HUES64 (cell line): ENCODE measurements around the gene SECISBP2.

Experiments
- H3K27ac ChIP-seq: 2 replicates; pipeline ENCODE4 v1.7.0; 2013; ENCODE audit warnings: low read depth, low read length, inconsistent platforms
- H3K27me3 ChIP-seq: 2 replicates; pipeline ENCODE4 v1.6.1; 2013; ENCODE audit warnings: mild to moderate bottlenecking, low read length; ENCODE audit not compliant: insufficient read depth
- H3K36me3 ChIP-seq: 2 replicates; pipeline ENCODE4 v1.6.1; 2013; ENCODE audit warnings: mild to moderate bottlenecking, low read length; ENCODE audit not compliant: insufficient read depth
- H3K4me1 ChIP-seq: 2 replicates; pipeline ENCODE4 v1.6.1; 2013; ENCODE audit warnings: mild to moderate bottlenecking, low read length, moderate library complexity; ENCODE audit not compliant: insufficient read depth
- H3K4me3 ChIP-seq: 2 replicates; pipeline ENCODE4 v1.5.1; 2013; ENCODE audit warnings: mild to moderate bottlenecking, low read length, moderate library complexity
- H3K9ac ChIP-seq: 2 replicates; pipeline ENCODE4 v1.6.1; 2013; ENCODE audit warnings: mild to moderate bottlenecking, low read depth, low read length
- H3K9me3 ChIP-seq: 2 replicates; pipeline ENCODE4 v1.6.1; 2013; ENCODE audit warnings: low read depth, low read length; ENCODE audit not compliant: insufficient read depth
- WGBS: fragments of 150-250, 120-280 bp; methylation state at CpG from one replicate; pipeline ENCODE4 v1.1.7; 2013; ENCODE audit warnings: missing lambda C conversion rate; 5-methylcytosine and 5-hydroxymethylcytosine counted together

Gene SECISBP2

DNA sequence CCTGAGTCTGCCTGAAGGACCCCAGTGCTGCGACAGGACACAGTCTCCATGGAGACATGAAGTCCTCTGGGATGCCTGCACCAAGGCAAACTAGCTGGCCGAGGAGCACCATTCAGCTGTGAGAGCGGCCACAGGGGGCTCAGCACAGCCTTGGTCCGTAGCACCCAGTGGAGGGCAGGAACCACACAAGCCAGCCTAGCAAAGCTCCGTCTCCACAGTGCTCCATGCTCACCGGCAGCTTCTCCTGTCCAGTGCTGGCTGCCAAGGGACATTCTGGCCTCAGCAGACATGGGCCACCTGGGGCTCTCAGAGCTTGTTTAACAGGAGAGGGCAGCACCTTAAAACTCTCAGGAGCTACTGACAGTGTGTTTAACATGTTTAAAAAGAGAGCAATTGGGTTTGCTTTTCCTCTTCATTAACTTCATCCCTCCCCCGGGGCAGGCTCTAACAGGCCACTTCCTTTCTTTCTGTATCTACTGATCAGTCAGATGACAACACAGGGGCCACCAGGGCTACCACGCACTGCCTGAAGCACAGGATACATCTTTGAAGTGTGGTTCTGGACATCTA lies 57.0 kb downstream of the SECISBP2 start:
- Histone ChIP-seq H3K4me1 (peaks cover 2% of the 10 kb centered on the region; the same call in 1 of the 2 replicates), H3K4me3 (no peak overlapping the region), H3K36me3 (peaks cover 22% of the 10 kb centered on the region), H3K9ac (no peak overlapping the region), H3K27me3 (no peaks in the 10 kb centered on the region), H3K27ac (no peak overlapping the region), H3K9me3 (no peaks in the 10 kb centered on the region)
- 87% methylated on average over 8 of the region's 8 CpGs for WGBS

DNA sequence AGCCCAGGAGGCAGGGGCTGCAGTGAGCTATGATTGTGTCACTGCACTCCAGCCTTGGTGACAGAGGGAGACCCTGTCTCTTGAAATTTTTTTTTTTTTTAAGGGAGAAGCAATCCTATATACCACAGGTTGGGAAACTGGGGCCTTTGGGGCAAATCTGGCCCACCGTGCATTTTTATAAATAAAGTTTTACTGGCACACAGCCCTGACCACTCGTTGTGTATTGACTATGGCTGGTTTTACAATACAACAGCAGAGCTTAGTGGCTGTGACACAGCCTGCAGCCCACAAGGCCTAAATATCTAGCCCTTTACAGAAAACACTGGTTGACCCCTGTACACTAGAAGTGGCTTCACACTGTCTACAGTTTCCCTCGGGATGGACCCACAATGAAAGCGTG lies 58.0 kb downstream of the SECISBP2 start:
- 98% methylated on average over 4 of the region's 4 CpGs for WGBS
- no peak overlapping the region for H3K27ac ChIP-seq

DNA sequence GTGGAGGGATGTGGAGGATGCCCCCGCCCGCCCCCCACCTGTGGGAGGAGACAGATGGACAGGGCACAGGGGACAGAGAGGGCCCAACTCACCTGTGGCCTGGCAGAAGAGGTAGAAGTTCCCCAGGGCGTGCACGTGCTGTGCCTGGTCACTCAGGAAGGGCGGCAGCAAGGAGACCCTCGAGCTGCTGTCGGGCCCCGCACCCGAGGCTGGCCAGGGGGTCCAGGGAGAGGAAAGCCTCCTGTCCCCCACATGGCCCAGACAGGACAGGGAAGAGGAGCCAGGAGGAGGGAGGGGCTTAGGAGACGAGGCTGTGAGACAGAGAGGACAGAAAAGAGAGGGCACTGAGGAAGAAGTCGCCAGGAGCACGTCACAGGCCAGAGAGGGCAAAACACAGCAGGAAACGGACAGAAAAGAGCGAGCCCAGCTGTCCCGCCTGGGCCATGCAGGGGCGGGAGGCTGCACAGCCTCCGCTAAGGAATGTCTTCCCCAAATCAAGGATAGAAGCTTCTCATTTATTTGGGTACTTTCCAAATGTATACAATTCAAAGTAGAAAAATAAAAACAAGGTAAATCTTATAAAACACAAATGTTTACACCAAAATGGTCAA lies 58.5 kb downstream of the SECISBP2 start:
- Histone ChIP-seq H3K36me3 (peaks cover 35% of the 10 kb centered on the region), H3K4me3 (no peak overlapping the region), H3K9ac (no peak overlapping the region), H3K9me3 (no peaks in the 10 kb centered on the region), H3K4me1 (peaks cover 2% of the 10 kb centered on the region; the same call in 1 of the 2 replicates), H3K27ac (no peak overlapping the region), H3K27me3 (no peaks in the 10 kb centered on the region)
- 96% methylated on average over 17 of the region's 17 CpGs for WGBS

More for the DNA sequence above, 58.0 kb downstream of the SECISBP2 start:
- peaks cover 30% of the 10 kb centered on the region for H3K36me3 ChIP-seq
- no peaks in the 10 kb centered on the region for H3K9me3 ChIP-seq
- no peak overlapping the region for H3K4me3 ChIP-seq
- peaks cover 2% of the 10 kb centered on the region; the same call in 1 of the 2 replicates for H3K4me1 ChIP-seq
- H3K9ac ChIP-seq = no peak overlapping the region
- H3K27me3 ChIP-seq = no peaks in the 10 kb centered on the region

DNA sequence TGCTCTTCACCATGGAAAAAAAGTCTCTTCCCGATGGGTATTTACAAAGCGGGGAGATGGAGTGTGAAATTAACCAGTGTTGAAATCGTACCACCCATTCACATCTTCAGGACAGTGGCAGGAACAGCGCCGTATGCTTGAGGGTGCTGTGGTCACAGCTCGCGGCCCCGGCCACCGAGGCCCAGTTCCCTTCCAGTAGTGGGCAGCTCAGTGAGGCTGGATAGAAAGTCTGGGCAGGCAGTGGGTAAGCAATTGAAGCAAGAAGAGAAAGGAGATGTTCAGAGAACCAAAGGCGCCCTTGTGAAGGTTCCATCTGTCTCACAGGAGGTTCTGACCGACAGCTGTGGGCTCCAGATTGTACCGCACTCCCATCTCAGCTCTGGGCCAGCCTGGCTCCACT lies 59.1 kb downstream of the SECISBP2 start:
- no peak overlapping the region for H3K9ac ChIP-seq
- no peak overlapping the region for H3K4me3 ChIP-seq
- H3K4me1 ChIP-seq = peaks cover 2% of the 10 kb centered on the region; the same call in 1 of the 2 replicates
- H3K27me3 ChIP-seq = no peaks in the 10 kb centered on the region
- peaks cover 39% of the 10 kb centered on the region for H3K36me3 ChIP-seq
- H3K9me3 ChIP-seq = no peaks in the 10 kb centered on the region
- WGBS = 98% methylated on average over 12 of the region's 12 CpGs
- H3K27ac ChIP-seq = no peak overlapping the region

DNA sequence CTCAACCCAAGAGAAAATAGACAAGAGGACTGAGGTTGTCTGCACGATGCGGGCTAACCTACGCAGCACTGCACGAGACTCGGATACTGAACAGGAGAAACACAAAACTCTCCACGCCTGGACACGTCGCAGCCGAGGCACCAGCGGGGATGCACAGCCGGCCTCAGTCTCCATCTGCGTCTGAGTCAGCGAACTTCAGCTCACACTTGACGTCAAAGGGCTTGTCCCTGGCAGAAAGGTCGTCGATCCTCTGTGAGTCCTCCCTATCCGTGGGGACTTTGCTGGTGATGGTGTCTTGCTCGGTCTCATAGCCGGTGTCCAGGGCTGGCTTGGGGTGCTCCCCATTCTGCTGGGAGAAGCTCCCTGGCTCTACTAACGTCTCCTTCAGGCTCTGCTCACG lies 60.2 kb downstream of the SECISBP2 start:
- Histone ChIP-seq H3K27me3 (no peaks in the 10 kb centered on the region), H3K4me3 (no peak overlapping the region), H3K9ac (no peak overlapping the region), H3K4me1 (peaks cover 2% of the 10 kb centered on the region; the same call in 1 of the 2 replicates), H3K9me3 (no peaks in the 10 kb centered on the region), H3K27ac (no peak overlapping the region), H3K36me3 (peaks cover 44% of the 10 kb centered on the region)
- WGBS = 95% methylated on average over 21 of the region's 21 CpGs

GRCh38 chr9:89379031-89379430 lies 60.7 kb downstream of the SECISBP2 start:
- Histone ChIP-seq H3K4me1 (peaks cover 2% of the 10 kb centered on the region; the same call in 1 of the 2 replicates), H3K9ac (no peak overlapping the region), H3K27ac (no peak overlapping the region), H3K9me3 (no peaks in the 10 kb centered on the region), H3K27me3 (no peaks in the 10 kb centered on the region), H3K36me3 (peaks cover 48% of the 10 kb centered on the region), H3K4me3 (no peak overlapping the region)
- 95% methylated on average over 14 of the region's 14 CpGs for WGBS

DNA sequence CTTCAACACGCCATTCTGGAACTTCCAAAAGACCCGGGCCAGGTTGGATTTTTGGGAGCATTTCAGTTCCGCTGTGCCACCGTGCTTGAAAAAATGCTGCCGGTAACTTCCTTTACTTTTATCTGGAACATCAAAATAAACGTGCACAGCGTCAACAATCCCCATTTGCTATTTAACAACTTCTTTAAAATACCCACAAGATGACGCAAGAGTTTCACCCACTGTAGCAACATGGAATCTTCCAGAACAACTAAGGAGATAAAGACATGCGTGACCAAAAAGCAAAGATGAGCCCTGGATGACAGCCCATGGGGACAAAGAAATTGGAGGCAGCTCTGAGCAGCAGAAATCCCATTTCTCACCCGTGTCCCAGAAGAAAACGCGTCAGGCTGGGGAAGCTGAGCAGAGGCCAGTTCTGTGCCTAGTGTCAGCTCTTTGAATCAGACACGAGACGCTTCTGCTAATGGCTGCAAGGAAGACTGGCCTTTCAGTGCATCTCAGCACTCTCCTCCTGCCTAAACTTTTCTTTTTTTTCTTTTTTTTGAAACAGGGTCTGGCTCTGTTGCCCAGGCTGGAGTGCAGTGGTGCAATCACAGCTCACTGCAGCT lies 61.3 kb downstream of the SECISBP2 start:
- H3K4me3 ChIP-seq = no peak overlapping the region
- H3K9ac ChIP-seq = no peak overlapping the region
- no peaks in the 10 kb centered on the region for H3K27me3 ChIP-seq
- no peak overlapping the region for H3K27ac ChIP-seq
- peaks cover 54% of the 10 kb centered on the region for H3K36me3 ChIP-seq
- peaks cover 2% of the 10 kb centered on the region; the same call in 1 of the 2 replicates for H3K4me1 ChIP-seq
- no peaks in the 10 kb centered on the region for H3K9me3 ChIP-seq
- WGBS = 95% methylated on average over 14 of the region's 14 CpGs

- no peaks in the 10 kb centered on the region for H3K9me3 ChIP-seq
- H3K4me1 ChIP-seq = peaks cover under 1% of the 10 kb centered on the region; the same call in 1 of the 2 replicates
- no peak overlapping the region for H3K27ac ChIP-seq
- peaks cover 62% of the 10 kb centered on the region for H3K36me3 ChIP-seq
- H3K27me3 ChIP-seq = no peaks in the 10 kb centered on the region
- no peak overlapping the region for H3K9ac ChIP-seq
- WGBS = 96% methylated on average over 26 of the region's 26 CpGs
- H3K4me3 ChIP-seq = no peak overlapping the region
Observed at GRCh38 chr9:89380437-89381307, 62.4 kb downstream of the SECISBP2 start.

- 92% methylated on average over 4 of the region's 4 CpGs for WGBS
- Histone ChIP-seq H3K4me3 (no peak overlapping the region), H3K9ac (no peak overlapping the region), H3K27me3 (no peaks in the 10 kb centered on the region), H3K36me3 (peaks cover 67% of the 10 kb centered on the region), H3K27ac (no peak overlapping the region), H3K9me3 (no peaks in the 10 kb centered on the region), H3K4me1 (no peaks in the 10 kb centered on the region)
Observed at GRCh38 chr9:89381308-89381609, 63.0 kb downstream of the SECISBP2 start.

GRCh38 chr9:89382026-89382986 lies 64.0 kb downstream of the SECISBP2 start:
- H3K4me1 ChIP-seq = no peaks in the 10 kb centered on the region
- no peaks in the 10 kb centered on the region for H3K27me3 ChIP-seq
- no peak overlapping the region for H3K27ac ChIP-seq
- WGBS = 90% methylated on average over 27 of the region's 27 CpGs
- peaks cover 76% of the 10 kb centered on the region for H3K36me3 ChIP-seq
- no peaks in the 10 kb centered on the region for H3K9me3 ChIP-seq
- no peak overlapping the region for H3K4me3 ChIP-seq
- no peak overlapping the region for H3K9ac ChIP-seq
